Measurements from ENCODE around the gene AGL.
"Not testable (repeated sequence)": the region's sequence is repeated elsewhere in the genome, so short reads cannot be mapped to it uniquely, and the experiment has no call there.

DNA sequence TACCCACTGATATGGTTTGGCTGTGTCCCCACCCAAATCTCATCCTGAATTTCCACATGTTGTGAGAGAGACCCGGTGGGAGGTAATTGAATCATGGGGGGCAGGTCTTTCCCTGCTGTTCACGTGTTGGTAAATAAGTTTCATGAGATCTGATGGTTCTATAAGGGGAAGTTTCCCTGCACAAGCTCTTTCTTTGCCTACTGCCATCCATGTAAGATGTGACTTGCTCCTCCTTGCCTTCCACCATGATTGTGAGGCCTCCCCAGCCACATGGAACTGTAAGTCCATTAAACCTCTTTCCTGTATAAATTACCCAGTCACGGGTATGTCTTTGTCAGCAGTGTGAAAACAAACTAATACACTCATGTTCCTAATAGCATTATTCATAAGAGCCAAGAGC lies 9.8 kb upstream of the AGL start:
- TF ChIP-seq, protein P1, sequence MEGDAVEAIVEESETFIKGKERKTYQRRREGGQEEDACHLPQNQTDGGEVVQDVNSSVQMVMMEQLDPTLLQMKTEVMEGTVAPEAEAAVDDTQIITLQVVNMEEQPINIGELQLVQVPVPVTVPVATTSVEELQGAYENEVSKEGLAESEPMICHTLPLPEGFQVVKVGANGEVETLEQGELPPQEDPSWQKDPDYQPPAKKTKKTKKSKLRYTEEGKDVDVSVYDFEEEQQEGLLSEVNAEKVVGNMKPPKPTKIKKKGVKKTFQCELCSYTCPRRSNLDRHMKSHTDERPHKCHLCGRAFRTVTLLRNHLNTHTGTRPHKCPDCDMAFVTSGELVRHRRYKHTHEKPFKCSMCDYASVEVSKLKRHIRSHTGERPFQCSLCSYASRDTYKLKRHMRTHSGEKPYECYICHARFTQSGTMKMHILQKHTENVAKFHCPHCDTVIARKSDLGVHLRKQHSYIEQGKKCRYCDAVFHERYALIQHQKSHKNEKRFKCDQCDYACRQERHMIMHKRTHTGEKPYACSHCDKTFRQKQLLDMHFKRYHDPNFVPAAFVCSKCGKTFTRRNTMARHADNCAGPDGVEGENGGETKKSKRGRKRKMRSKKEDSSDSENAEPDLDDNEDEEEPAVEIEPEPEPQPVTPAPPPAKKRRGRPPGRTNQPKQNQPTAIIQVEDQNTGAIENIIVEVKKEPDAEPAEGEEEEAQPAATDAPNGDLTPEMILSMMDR (IDR thresholded peaks at IDR 0.05) = not testable (repeated sequence)
- TF ChIP-seq POLR2A (IDR thresholded peaks at IDR 0.05); POLR2AphosphoS5 (IDR thresholded peaks at IDR 0.05); EP300 (IDR thresholded peaks at IDR 0.05; ENCODE audit: low read depth): not testable (repeated sequence)
